ENCODE results near the gene MKRN1.

DNA sequence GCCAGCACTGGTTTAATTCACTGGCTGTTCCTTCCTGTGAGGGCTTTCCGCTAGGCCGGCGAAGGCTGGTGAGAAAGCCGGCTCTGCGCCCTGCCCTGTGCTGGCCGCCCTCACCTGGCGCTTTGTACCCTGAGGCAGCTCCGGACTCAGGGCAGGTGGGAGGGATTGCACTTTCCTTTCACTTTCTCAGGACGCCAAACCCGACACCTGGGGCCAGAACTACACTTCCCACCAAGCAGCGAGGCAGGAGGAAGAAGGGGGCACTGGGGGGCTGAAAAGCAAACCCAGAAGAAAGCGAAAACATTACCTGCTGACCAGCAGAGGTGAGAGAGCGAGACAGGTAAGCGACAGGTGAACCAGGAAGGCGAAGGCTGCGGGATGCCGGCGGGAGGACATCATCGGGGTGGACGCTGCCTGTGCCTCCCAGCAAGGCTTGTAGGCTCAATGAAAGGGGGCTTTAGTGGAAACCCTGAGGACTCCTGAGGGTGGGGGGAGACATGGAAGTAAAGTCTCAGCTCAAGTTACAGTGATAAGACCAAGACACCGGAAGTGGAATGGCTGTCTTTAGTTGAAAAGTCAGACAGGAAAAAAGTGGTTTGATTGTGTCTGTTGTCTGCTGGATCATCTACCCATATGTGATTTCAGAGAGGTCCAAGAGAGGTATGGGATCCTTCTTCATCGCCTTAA lies 75.3 kb downstream of the MKRN1 start, which contains the start of gene RAB19:
- TF ChIP-seq, protein P1, sequence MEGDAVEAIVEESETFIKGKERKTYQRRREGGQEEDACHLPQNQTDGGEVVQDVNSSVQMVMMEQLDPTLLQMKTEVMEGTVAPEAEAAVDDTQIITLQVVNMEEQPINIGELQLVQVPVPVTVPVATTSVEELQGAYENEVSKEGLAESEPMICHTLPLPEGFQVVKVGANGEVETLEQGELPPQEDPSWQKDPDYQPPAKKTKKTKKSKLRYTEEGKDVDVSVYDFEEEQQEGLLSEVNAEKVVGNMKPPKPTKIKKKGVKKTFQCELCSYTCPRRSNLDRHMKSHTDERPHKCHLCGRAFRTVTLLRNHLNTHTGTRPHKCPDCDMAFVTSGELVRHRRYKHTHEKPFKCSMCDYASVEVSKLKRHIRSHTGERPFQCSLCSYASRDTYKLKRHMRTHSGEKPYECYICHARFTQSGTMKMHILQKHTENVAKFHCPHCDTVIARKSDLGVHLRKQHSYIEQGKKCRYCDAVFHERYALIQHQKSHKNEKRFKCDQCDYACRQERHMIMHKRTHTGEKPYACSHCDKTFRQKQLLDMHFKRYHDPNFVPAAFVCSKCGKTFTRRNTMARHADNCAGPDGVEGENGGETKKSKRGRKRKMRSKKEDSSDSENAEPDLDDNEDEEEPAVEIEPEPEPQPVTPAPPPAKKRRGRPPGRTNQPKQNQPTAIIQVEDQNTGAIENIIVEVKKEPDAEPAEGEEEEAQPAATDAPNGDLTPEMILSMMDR (IDR thresholded peaks at IDR 0.05) = no peak
- TF ChIP-seq POLR2A (IDR thresholded peaks at IDR 0.05) = no peak
- TF ChIP-seq POLR2AphosphoS5 (IDR thresholded peaks at IDR 0.05; ENCODE audit: insufficient read depth in 1 of 2, low read depth in 1 of 2) = no peak
